GM19467 (cell line): Measurements from ENCODE around the gene CARD16.
A peak's percentile ranks its signal among the peaks of the same experiment; 100 is the strongest.
"Not testable (repeated sequence)": the region's sequence is repeated elsewhere in the genome, so short reads cannot be mapped to it uniquely, and the experiment has no call there.

ENCODE experiments used
- ATAC-seq: cut with Tn5 transposase; IDR thresholded peaks from one replicate; pipeline ENCODE4 v1.9.1; 2021; ENCODE audit warnings: mild to moderate bottlenecking, moderate library complexity; ENCODE audit not compliant: unreplicated experiment

CARD16 gene

DNA sequence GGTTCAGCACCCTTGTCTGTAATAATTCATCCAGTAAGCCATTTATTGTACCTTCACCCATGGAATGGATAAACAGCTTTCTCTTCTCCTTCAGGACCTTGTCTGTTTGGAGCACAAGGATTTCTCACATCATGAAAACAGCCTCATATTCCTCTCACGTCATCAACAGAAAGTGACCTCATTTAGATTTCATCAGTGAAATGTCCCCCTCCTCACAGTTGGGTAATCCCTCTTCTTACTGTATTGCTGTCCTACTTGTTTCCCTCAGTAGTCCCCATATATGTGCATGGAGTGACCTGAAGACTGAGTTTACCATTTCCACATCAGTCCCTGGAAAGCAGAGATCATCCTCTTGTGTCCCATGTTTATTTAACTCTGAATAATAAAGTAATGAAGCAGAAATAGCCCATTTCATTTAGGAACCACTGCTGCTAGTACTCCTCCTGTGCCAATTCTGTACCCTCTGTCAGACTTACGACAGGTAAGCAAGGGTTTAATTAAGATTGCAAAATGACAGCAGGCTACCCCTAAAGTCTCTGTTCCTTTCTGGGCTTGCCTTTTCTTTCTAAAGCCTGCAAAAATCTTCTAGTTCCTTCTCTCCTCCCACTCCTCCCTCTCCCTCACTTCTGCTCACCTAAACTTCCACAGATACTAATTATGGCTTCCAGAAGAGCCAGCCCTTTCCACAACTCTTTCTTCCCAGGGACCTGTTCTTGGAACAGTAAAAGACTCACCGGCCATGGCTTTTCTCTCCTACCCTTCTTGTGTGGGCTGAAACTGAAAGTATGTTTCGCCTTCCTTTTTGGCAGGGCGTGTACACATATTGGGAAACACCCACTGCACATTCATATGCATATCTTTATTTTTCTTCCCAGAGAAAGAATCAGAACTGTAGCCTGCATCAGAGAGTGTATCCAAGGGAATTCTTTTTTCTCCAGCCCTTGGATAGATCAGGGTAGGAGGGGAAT is at the start of gene CARD16:
CARD16 (minus strand) TSS at position 779 of the 968 bp plus-strand sequence; CDS start at position 741, 38 bp downstream.
- ATAC-seq, result peak; percentile 99

DNA sequence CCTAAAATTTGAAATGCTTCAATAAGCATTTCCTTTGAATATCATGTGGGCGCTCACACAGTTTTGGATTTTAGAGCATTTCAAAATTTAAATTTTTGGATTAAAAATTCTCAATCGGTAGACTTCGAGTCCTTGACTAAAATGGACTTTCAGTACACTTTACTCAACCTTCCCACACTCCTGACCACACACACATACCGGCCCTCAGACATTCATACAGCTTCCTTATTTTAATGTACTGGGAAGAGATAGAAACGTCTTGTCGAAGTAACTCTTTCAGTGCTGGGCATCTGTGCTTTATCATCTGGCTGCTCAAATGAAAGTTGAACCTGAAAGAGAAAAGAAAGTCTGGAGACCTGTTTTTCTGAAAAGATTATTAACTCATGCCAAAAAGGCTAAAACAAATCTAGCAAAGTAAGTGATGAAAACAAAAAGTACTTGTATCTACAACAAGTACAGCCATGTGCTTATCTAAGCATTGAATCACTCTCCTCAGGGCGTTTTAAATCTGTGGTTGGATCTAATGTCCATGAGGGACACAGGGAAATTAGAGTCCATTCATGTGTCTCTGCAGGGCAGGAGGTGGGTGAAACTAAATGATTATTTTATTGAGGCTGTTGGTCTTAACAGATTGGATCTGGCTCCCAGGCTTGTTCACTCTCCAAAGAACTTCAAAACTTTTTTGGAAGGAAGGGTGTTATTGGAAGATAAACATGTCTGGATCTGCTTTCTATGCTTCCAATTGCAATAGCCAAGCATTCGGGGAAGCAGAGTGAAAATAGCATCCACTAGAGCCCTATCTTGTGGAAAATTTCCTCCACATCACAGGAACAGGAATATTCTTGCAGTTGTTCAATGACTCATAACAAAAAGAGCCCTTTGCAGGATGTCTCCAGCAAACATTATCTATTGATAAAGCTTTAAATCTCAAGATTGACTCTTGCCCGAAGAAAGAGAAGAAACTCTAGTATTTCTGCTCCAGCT is 47.4 kb upstream of the CARD16 start:
- no peak for ATAC-seq

DNA sequence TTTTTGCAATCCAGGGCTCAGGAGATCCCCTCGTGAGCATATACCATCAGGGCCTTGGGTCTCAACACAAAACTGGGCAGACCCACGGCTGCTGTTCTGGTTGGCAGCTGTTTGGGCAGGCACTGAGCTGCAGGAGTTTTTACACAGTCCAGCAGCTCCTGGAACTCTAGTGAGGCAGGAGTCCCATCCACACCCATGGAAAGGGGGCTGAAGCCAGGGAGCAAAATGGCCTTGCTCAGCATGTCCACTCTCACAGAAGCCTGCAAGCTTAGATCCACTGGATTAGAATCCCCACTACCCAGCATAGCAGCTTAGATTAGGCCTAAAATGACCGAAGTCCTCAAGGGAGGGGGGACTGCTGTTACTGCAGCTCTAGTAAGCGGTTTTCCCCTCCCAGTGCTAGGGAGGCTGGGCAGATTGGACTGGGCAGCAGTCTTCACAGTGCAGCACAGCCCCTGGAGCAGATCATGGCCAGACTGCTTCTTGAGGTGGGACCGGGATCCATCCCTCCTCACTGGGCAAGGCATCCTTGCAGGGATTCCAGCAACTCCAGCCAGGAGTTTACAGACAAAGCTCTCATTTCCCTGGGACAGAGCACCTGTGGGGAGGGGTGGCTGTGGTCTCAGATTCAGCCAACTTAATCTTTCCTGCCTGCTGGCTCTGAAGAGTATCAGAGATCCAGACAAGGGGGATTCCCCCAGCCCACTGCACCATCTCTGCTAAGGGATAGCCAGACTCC is 36.4 kb upstream of the CARD16 start:
- no peak for ATAC-seq

DNA sequence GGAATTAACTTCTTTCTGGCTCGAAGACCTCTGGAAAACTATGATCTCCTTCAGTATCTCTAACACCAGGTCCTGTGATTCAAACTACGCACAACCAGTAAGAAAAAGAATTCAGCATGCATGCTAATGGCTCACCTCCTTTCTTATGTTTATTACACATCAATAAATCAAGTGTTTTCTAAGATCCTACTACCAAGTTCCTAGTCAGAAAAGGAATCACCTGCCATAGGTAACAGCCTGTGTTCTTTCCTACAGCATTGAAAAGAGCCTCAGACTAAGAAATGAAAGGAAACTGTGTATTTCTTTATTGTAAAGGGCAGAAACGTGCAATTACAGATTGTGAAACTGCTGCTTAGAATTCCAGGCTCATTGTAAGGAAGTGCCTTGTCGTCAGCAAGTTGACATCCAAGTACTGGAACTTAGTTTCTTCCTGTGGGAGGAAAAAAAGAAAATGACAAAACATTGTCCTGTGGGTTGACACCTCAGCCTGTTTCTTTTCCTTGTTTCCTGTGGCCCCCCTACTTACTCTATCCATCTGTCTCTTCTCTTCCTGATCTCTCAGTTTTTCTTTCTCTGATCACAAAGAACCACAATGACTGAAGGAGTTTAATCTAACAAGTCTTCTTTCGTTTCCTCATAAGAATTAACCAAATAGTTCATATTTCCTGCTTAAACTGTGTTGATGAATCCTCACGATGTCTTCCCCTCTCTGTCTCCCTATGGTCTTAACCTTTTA is 35.2 kb upstream of the CARD16 start:
- ATAC-seq, result not testable (repeated sequence)

DNA sequence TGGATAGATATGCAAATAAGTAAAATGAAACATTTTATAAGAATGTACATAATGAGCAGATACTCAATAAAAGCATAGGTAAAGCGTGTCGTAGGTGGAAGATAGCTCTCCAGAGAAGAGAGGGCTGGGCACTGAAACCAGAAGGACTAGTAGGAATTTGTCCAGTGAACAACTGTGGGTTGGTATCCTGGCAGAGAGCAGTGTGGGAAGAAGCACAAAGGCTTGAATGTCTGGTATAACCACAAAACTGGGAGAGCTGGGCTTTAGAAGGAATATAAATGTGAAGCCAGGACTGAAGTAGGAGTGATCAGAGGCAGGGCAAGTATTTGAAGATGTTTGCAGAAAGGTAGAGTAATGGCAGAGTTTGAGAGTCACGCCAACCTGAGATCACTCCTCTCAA is 33.1 kb upstream of the CARD16 start:
- ATAC-seq, result no peak

DNA sequence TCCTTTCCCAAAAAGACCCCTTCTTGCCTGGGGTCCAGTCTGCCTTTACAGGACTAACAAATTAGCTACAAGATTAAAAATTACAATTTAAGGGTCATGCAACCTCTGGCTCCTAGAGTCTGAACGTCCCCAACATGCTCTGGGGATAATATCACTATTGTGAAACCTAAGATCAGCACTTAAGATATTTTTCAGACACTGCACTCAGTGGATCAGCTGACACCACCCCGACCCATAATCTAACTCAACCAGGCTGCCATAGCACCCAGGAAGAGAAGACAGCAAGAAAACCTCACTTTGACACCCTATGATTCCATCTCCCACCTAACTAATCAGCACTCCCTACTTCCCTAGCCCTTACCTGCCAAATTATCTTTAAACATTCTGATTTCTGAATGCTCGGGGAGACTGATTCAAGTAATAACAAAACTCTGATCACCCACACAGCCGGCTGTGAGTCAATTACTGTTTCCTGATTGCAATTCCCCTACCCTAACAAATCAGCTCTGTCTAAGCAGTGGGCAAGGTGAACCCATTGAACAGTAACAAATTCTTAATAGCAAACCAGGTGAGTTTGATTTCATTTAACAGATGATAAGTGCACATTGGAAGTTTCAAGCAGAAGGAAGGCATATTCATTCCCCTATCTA is 32.1 kb upstream of the CARD16 start:
- not testable (repeated sequence) for ATAC-seq

DNA sequence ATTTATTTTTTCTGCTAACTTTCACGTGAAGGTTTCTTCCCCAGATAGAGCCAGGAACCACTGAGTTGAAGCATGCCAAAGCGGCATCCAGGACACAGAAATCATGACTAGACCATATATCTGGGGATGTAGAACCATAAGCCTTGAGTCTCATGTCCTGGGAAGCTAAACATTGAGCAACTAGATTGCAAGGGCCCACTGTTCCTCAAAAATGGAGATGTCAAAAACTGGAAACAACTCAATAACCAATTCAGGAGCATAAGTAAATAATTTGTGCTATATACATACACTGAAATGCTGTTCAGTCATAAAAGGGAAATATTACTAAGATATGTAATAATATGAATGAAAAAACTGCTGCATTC is 29.0 kb upstream of the CARD16 start:
- ATAC-seq, result no peak

DNA sequence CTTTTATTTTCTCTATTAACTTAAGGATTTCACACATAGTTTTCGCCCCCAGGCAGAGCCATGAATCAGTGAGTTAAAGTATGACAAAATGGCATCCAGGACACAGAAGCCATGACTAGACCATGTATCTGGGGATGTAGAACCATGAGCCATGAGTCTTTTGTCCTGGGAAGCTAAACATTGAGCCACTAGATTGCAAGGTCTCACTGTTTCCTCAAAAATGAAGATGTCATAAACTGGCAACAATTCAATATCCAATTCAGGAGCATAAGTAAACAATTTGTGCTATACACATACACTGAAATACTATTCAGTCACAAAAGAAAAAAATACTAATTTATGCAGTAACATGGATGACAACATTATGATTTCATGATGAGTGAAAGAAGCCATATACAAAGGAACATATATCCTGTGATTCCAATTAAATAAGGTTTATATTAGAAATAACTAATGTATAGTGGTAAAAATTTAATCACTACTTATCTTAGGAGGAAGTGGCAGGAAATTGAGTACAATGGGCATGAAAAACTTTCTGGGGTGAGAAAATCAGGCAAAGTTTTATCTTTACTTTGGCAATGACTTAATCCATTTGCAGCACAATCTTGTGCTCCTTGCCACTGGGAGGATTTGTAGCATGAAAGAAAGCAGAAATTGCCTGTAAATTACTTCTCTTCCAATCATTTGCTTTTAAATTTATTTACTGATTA is 28.5 kb upstream of the CARD16 start:
- no peak for ATAC-seq

DNA sequence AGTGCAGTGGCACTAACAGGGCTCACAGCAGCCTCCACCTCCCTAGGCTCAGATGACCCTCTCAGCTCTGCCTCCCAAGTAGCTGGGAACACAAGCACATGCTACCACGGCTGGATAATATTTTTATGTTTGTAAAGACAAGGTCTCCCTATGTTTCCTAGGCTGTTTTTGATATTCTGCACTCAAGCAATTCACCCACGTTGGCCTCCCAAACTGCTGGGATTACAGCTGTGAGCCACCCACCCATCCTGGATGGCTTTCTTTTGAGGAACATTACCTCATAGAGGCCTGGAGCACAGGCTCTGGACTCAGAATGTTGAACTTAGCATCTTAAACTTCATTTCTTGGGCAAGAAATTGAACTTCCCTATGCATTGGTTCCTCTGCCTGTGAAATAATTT is 26.9 kb upstream of the CARD16 start:
- ATAC-seq, result not testable (repeated sequence)

DNA sequence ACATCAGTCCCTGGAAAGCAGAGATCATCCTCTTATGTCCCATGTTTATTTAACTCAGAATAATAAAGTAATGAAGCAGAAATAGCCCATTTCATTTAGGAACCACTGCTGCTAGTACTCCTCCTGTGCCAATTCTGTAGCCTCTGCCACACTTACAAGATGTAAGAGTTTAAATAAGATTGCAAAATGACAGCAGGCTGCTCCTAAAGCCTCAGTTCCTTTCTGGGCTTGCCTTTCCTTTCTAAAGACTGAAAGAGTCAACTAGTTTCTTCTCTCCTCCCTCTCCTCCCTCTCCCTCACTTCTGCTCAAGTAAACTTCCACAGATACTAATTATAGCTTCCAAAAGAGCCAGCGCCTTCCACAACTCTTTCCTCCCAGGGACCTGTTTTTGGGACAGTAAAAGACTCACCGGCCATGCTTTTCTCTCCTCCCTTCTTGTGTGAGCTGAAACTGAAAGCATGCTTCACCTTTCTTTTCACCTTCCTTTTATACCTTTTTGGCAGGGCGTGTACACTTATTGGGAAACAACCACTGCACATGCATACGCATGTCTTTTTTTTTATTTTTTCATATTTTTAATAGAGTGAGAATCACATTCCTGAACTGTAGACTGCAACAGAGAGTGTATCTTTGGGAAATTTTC is 26.1 kb upstream of the CARD16 start:
- ATAC-seq, result no peak

DNA sequence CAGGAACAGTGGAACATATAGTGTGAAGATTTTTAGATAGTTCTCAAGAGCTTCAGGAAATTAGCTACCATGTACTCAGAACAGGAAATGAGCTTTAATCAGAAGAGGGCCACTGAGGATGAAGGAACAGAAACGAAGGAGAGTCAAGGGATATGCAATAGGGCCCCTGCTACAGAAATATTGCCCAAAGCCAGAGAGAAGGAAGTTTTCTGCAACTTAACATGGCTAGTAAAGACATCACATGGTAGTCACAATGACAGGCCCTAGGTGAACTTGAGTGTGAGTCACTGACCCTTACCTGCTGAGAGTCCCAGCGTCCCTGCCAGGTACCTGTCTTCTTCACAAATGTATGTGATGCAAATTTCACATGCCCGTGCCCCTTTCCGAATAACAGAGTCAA is 25.2 kb upstream of the CARD16 start:
- ATAC-seq, result no peak

DNA sequence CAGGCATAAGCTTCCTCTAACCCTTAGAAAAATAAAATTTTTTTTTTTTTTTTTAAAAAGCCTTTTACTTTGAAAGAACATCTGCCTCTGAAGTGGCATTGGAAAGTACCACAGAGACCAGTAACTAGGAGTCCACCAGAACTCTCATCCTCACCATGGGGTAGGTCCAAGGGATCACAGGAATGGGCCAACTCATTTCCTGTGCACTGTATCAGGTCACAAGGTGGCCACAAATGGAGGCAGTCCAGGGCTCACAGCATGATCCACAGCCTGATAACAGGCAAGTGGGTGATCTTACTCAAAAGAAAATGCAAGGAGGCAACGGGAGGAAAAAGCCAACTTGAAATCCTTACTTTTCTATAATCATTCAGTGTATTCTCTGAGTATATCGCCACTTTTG is 24.6 kb upstream of the CARD16 start:
- not testable (repeated sequence) for ATAC-seq

DNA sequence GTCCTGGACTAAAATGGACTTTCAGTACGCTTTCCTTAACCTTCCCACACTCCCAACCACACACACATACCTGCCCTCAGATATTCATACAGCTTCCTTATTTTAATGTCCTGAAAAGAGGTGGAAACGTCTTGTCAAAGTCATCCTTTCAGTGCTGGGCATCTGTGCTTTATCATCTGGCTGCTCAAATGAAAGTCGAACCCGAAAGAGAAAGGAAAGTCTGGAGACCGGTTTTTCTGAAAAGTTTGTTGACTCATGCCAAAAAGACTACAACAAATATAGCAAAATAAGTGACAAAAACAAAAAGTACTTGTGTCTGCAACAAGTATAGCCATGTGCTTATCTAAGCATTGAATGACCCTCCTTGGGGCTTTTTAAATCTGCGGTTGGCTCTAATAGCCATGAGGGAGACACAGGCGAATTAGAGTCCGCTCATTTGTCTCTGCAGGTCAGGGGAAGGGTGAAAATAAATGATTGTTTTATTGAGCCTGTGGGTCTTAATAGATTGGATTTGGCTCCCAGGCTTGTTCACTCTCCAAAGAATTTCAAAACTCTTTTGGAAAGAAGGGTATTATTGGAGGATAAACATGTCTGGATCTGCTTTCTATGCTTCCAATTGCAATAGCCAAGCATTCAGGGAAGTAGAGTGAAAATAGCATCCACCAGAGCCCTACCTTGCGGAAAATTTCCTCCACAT is 18.3 kb upstream of the CARD16 start:
- ATAC-seq, result not testable (repeated sequence)

DNA sequence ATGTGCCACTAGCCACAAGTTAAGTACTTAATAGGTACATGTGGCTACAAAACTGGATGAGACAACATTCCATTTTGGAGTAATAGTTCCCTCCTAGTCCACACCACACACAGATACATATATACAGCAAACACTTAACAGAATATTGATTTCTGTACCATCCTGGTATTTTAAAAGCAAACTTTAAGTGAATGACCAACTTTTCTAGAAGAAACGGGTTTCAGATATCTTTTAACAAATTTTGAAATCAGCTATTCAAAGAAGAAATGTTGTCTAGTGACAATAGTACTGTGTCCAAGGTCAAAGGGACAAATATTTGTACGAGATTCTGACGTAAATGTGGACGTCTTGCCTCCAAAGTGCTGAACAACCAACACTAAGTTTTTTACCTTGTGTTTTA is 12.3 kb upstream of the CARD16 start:
- ATAC-seq, result no peak

DNA sequence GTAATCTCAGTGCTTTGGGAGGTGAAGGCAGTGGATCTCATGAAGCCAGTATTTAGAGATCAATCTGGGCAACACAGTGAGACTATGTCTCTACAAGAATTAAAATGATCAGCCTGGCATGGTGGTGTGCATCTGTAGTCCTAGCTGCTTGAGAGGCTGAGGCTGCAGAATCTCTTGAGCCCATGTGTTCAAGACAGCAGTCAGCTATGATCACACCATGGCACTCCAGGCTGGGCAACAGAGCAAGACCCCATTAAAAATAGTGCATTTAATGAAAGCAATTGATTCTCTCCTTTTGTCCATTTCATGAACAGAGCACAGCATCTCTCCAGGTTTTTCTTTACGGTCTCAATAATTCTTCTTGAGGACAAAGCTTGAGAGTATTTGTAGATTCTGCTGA is 11.3 kb upstream of the CARD16 start:
- ATAC-seq, result no peak

DNA sequence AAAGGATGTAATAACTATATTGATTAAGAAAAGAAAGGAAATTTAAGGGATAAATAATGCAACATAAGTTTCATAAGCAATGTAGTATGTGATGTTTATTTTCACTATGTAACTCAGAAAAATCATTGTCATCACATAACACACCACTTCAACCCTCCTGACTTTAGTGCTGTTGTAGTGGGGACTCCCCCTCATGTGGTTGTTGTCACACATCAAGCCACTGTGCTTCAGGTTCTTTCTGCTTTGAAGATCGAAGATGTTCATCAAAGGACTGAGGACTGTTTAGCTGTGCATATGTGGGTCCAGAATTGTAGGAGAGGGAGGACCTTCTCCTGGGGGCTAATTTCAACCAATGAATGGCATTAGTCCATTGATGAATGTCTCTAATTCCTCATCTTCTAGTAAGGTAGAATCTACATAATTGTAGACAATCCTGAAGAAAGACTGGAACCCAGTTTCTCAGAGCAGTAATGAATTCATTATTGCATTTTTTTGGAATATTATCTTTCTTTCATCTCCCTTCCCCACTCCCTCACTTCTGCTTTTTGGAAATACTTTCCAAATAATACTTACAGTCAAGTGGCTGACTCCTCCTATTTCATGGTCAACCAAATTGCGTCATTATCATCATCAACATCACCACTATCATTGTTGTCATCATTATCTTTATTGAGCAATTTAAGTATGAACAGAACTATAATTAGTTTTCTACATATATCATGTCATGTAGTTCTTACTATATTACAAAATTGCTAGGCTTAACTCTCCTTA is 9.8 kb upstream of the CARD16 start:
- no peak for ATAC-seq

DNA sequence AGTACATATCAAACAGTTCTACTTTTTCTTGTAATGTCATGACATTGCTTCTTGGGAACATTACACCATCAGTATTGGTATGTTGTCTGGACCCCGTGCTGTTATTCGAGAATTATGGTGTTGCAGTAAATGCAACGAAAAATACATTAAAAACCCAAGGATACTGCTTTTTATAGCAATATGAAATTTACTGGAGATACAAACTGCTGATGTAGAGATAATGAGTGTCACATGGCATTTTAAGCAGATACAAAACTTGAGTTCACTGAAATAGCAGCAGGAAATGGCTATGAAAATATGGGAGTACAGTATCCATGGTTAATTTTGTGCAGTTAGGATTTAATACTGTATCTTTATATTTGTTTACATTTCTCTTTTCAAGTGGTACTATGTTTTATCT is 7.4 kb upstream of the CARD16 start:
- ATAC-seq, result no peak
